GM19463 (cell line): Measurements from ENCODE around the gene COL4A6.
A peak's percentile ranks its signal among the peaks of the same experiment; 100 is the strongest.

ENCODE experiments used
- ATAC-seq: cut with Tn5 transposase; IDR thresholded peaks from one replicate; pipeline ENCODE4 v1.9.1; 2021; ENCODE audit warnings: mild to moderate bottlenecking, moderate library complexity; ENCODE audit not compliant: unreplicated experiment

Gene COL4A6

GRCh38 chrX:108163333-108164082, 274.7 kb downstream of the COL4A6 start:
- no peak for ATAC-seq

- no peak for ATAC-seq
Observed at GRCh38 chrX:108162265-108162664, 276.0 kb downstream of the COL4A6 start.

DNA sequence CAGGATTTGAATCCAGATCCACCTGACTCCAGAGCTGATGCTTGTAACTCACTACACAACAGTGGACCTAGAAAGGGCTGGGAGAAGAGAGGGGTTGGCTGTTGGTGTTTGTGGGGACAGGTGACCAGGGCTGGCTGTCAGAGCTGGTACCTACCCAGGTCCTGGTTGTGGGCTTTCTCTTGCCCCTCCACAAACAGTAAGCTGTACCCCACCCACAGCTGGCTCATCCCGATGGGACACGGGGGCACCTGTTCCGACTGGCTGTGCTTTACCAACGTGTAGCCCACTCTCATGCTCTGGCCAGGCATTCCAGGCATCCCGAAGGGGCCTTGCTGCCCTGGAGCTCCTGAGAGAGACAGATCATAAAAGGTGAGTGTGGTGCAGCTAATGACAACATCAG, 277.9 kb downstream of the COL4A6 start:
- ATAC-seq: no peak

DNA sequence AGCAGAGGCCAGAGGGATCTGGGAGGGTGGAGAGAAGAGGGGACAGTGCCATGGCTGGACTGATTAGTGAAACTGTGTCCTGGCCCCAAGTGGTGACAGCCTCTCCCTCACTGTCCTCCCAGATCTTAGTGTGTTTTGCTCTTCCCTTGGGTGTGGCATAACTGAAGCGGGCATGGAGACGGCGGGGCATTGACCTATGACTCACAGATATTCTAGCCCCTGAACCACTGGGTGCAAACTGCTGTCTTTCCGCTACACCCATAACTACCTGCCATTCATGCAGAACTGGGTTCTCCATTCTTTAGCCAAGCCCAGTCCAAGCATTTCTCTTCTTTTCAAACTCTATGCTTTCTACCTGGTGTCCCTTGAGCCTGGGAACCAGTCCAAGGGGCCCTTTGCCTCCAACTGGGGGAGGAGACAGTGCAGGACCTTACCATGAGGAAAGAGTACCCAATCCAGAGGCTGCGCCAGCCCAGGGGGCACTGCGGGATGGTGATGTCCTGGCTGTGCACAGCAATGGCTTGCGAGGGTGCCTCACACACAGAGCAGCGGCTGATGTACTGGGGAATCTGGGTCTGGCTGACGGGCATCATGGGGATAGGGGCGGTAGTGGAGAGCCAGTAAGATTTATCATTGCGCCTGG, 279.1 kb downstream of the COL4A6 start:
- no peak for ATAC-seq

DNA sequence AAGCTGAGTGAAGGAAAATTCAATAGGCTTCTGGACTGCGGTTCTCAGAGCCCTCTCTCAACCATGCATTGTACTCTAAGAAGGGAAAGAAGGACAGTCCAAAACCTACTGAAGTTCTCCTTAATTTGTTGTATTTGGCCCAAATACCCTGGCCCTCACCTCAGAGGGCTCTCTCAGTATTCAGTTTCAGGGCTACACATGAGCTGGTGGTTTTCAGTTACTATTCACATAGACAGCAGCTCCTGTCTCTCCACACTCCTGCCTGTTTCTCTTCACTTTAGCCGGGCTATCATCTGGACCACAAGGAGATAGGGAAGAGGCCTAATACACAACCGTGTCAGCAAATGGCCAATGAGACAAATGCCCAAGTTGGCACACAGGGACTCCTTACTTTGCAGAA, 280.6 kb downstream of the COL4A6 start:
- ATAC-seq: no peak

DNA sequence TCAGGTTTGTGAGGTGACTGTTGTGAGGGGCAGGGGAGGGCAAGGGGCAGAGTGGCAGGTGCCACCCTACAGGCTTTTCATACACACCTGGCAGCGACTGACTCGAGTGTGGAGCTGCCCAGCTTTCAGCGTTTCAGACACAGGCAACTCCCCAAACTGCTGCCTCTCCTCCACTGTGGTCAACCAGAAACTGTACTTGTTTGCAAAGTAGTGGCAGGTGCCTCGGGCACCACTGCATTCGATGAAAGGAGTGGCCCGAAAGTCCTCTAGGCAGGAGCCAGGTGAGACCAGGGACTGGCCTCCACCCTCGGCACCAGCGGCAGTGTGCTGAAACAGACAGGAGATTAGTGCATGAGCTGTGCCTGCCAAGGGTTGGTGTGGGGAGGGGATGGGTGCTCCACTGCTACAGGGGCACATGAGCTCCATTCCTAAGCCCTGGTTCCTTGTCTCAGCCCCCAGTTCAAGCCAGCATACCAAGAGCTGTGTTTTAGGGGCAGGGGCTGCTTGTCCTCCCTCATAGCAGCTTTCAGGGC, 281.2 kb downstream of the COL4A6 start:
- no peak for ATAC-seq

GRCh38 chrX:108156082-108156481, 282.1 kb downstream of the COL4A6 start:
- ATAC-seq: no peak

DNA sequence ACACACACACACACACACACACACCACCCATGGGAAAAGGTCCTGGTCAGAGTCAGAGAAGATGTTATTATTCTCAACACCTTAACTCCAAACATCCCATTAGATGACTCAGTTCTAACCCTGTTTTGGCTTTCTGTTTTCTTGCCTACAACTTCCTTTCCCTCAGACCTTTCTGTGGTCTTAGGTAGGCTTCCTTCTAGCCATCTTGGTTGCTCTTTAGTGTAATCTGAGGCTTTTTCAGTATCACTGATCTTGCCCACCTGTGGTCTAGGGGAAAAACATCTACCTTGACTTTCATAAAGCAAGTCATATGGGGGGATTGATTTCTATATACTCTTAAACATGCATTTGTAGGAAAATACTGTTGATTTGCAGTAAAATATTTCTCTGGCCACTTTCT, 289.7 kb downstream of the COL4A6 start:
- peak; percentile 63 for ATAC-seq

DNA sequence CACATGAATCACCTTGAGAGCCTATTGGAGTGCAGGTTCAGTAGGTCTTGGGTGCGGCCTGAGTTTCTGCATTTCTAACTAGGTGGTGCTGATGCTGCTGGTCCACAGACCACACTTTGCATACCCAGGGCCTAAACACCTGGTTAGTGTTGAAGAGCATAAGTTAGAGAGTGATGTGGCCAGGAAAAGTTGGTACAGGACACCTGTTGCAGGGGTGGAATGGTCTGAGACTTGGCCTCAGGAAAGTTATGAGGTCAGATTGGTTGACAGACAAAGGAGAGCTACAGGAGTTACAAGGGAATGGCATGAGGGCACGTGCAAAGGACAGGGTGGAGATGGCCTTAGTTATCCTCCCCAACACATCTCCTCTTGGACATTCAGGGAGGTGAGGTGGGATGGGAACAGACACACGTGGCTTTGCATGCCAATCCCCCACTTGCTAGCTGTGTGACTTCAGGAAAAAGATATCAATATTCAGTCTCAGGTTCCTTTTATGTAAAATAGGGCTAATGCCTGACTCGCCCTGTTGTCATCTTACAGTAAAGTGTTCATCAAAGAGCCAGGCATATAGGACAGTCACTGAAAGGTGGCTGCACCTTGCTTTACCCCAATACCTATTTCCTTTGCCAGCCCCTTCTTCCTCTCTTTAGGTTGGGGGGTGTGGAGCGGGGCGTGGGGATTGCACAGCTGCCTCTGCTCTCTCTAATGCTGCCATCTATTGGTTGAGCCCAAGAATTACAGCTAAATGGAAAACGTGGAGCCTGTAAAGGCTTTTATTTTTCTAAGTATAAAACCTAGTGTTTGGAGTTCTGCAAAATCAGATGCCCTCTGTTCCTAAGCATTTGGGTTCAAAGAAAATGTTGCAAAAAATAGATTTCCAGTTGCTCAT, 299.2 kb downstream of the COL4A6 start:
- ATAC-seq: no peak

DNA sequence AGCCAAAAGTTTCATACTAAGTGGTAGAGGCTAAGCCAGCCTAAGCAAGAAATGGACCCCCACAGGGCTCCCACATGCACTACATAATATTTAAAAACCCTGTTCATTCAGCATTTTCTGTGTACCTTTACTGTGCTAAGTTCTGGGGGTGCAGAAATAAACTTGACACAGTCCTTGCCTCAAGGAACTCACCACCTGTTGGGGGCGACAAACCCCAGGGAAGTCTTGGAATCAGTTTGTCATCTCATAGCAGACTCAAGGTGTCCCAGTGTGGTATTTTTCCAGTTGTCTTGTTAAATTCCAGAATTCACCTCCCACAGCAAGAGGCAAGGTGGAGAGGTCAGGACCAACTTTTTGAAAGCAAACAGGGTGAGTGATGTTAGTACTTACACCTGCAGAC, 303.5 kb downstream of the COL4A6 start:
- ATAC-seq: no peak

- ATAC-seq: no peak
Observed at GRCh38 chrX:108132876-108133275, 305.3 kb downstream of the COL4A6 start.

- no peak for ATAC-seq
Observed at GRCh38 chrX:108132034-108132433, 306.2 kb downstream of the COL4A6 start.

- ATAC-seq: no peak
Observed at GRCh38 chrX:108131471-108131870, 306.8 kb downstream of the COL4A6 start.

GRCh38 chrX:108130889-108131288, 307.3 kb downstream of the COL4A6 start:
- no peak for ATAC-seq

- no peak for ATAC-seq
Observed at GRCh38 chrX:108127152-108127551, 311.1 kb downstream of the COL4A6 start.

DNA sequence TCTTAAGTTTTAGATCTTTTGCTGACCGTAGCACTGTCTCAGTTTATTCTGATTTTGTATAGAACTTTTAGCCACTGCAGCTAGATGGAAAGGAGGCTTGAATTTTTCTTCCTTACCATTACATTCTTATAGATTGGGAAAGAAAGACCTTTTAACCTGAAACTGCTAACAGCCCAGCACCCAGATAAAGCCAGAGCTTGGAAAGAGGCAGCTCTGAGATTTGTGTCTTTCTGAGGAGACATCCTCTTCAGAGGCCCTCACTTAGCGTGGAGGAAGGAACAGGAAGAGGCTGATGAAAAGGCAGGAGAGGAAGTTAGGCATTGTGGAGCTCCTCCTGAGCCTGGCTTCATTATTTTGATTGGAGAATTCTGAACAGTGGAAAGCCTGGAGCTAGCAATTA, 311.6 kb downstream of the COL4A6 start:
- no peak for ATAC-seq

- no peak for ATAC-seq
Observed at GRCh38 chrX:108123591-108124366, 314.4 kb downstream of the COL4A6 start.

DNA sequence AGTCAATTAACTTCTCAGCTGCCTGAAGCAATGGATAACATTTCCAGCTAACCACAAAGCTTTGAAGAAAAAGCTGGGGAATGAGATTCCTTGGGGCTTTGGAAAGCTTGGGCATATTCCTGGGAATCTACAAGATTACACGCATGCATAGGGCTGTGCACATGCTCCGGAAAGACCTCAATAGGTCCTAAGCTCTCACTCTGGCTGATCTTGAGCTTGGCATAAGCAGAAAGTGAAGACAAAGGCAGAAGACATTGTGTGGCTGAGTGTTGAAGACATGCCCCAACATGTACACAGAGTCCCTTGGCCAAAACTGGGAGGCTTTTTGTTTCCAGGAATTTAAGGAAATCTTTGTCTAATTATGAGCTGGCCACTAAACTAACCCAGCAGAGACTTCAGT, 315.5 kb downstream of the COL4A6 start:
- no peak for ATAC-seq

DNA sequence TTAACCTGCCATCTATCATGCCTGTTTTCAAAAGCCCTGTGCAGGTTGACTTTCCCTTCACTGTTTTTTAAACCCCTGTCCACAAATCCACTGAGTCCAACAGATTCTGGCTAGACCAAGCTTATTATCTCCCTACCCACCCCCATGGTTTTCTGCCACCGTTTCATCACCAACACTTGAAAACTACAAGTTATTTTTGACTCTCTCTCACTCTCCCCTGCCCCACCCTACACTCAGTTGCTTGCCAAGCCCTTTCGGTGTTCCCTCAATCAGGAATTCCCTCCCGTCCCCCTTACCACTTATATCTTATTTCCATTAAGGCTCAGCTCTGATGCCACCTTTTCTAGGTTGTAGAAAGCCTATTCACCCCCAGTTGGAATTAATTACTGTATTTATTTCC, 316.9 kb downstream of the COL4A6 start:
- ATAC-seq: no peak

GRCh38 chrX:108117988-108118387, 320.2 kb downstream of the COL4A6 start:
- ATAC-seq: no peak

GRCh38 chrX:108114541-108114940, 323.7 kb downstream of the COL4A6 start:
- ATAC-seq: no peak
